H1 (cell line): ENCODE results near the gene ANAPC1. TPM values are rescaled to one million over a fixed set of nuclear protein-coding genes. Genes with fewer than 3 reads are reported as not detected.

Source experiments
- CTCF ChIA-PET: fragments of 300-600 bp; sonication (Branson Sonifier 250); formaldehyde crosslinking; loops from one replicate; lab custom pipeline; 2021; ENCODE audit not compliant: partially characterized antibody; lab: Charles Lee
- POLR2A ChIA-PET: fragments of 300-600 bp; sonication (Branson Sonifier 250); formaldehyde crosslinking; loops from one replicate; lab custom pipeline; 2021; ENCODE audit warnings: inconsistent platforms; ENCODE audit not compliant: partially characterized antibody; lab: Charles Lee
- DNase-seq, 2 experiments: peaks; one replicate each; pipeline versions ENCODE4 v3.0.0 to v3.0.0-alpha.2; 2010 to 2022; ENCODE audit warnings: low spot score in 2 of 2, low read depth in 1 of 2, mixed read lengths in 1 of 2
- FAIRE-seq: peaks from 2 replicates; lab custom pipeline; 2011; peaks lifted over from hg19 to GRCh38; lab: Jason Lieb, UNC
- H2AFZ ChIP-seq: 2 replicates; pipeline ENCODE4 v1.8.1; 2012; ENCODE audit warnings: low read length, inconsistent platforms
- H2AK5ac ChIP-seq: 2 replicates; pipeline ENCODE4 v1.6.1; 2013; ENCODE audit warnings: low read depth, low read length
- H2BK120ac ChIP-seq: replicated peaks from 2 replicates; pipeline ENCODE3; 2013; ENCODE audit warnings: low read depth, low read length, inconsistent platforms
- H2BK12ac ChIP-seq: 2 replicates; pipeline ENCODE4 v1.6.1; 2013; ENCODE audit warnings: low read depth, low read length
- H2BK15ac ChIP-seq: 2 replicates; pipeline ENCODE4 v1.6.1; 2013; ENCODE audit warnings: low read length
- H2BK20ac ChIP-seq: 2 replicates; pipeline ENCODE4 v1.6.1; 2013; ENCODE audit warnings: low read length
- H2BK5ac ChIP-seq: 2 replicates; pipeline ENCODE4 v1.6.1; 2013; ENCODE audit warnings: low read depth, low read length
- H3K14ac ChIP-seq: 2 replicates; pipeline ENCODE4 v1.6.1; 2013; ENCODE audit warnings: inconsistent platforms; ENCODE audit not compliant: insufficient read length
- H3K18ac ChIP-seq: 2 replicates; pipeline ENCODE4 v1.6.1; 2013; ENCODE audit warnings: low read length; ENCODE audit errors: extremely low read depth
- H3K23ac ChIP-seq: 2 replicates; pipeline ENCODE4 v1.6.1; 2013; ENCODE audit warnings: inconsistent platforms; ENCODE audit not compliant: insufficient read length
- H3K23me2 ChIP-seq: 2 replicates; pipeline ENCODE4 v1.6.1; 2013; ENCODE audit warnings: low read depth, low read length
- H3K27ac ChIP-seq: 2 replicates; pipeline ENCODE4 v1.6.1; 2011; ENCODE audit warnings: low read depth, low read length, inconsistent platforms
- H3K27me3 ChIP-seq, 4 experiments: replicated peaks in 1 of 4; 1 replicate in 1 of 4; 2 replicates in 3 of 4; pipeline versions ENCODE4 v1.6.1 to v1.8.1; 2011 to 2013; ENCODE audit warnings: low read length in 3 of 4, mild to moderate bottlenecking in 3 of 4, inconsistent platforms in 2 of 4, mixed read lengths in 2 of 4, moderate library complexity in 1 of 4; ENCODE audit not compliant: control insufficient read depth in 3 of 4, insufficient read depth in 3 of 4; ENCODE audit errors: extremely low read depth in 1 of 4
- H3K36me3 ChIP-seq, 4 experiments: 2 replicates each; pipeline versions ENCODE4 v1.6.1 to v1.8.1; 2011 to 2013; ENCODE audit warnings: mild to moderate bottlenecking in 4 of 4, low read length in 3 of 4, moderate library complexity in 2 of 4, control low read depth in 1 of 4, inconsistent platforms in 1 of 4; ENCODE audit not compliant: insufficient read depth in 4 of 4, control insufficient read depth in 2 of 4
- H3K4ac ChIP-seq: replicated peaks from 2 replicates; pipeline ENCODE3; 2013; ENCODE audit warnings: low read length, low read depth, mixed read lengths, inconsistent platforms; ENCODE audit not compliant: insufficient read length
- H3K4me1 ChIP-seq, 4 experiments: replicated peaks in 1 of 4; 1 replicate in 1 of 4; 2 replicates in 3 of 4; pipeline versions ENCODE4 v1.6.1 to v1.8.1; 2011 to 2013; ENCODE audit warnings: low read length in 3 of 4, inconsistent platforms in 2 of 4, mixed read lengths in 1 of 4; ENCODE audit not compliant: insufficient read depth in 4 of 4, control insufficient read depth in 3 of 4
- H3K4me2 ChIP-seq, 2 experiments: 2 replicates each; pipeline versions ENCODE4 v1.6.1 to v1.8.1; 2011 to 2013; ENCODE audit warnings: low read depth in 2 of 2, low read length in 2 of 2, control low read depth in 1 of 2, inconsistent platforms in 1 of 2, mild to moderate bottlenecking in 1 of 2; ENCODE audit not compliant: insufficient read depth in 1 of 2
- H3K4me3 ChIP-seq, 4 experiments: fragments of 200-600, 300-600 bp in 1 of 4; sonication (generic), shearing (Covaris generic), sonication (Bioruptor Twin) in 1 of 4; 2 replicates each; pipeline versions ENCODE4 v1.5.1 to v1.8.1; 2011 to 2016; ENCODE audit warnings: low read length in 4 of 4, low read depth in 3 of 4, control low read depth in 2 of 4, inconsistent platforms in 2 of 4, mild to moderate bottlenecking in 2 of 4, mixed read lengths in 1 of 4, moderate library complexity in 1 of 4; ENCODE audit not compliant: insufficient read depth in 2 of 4; ENCODE audit errors: extremely low read depth in 1 of 4
- H3K56ac ChIP-seq: replicated peaks from 2 replicates; pipeline ENCODE3; 2013; ENCODE audit warnings: low read depth, mild to moderate bottlenecking, mixed read lengths, low read length, inconsistent platforms; ENCODE audit not compliant: insufficient read length
- H3K79me1 ChIP-seq: 2 replicates; pipeline ENCODE4 v1.6.1; 2013; ENCODE audit warnings: low read depth, low read length, control low read depth
- H3K79me2 ChIP-seq, 2 experiments: 2 replicates each; pipeline versions ENCODE4 v1.6.1 to v1.8.1; 2012 to 2013; ENCODE audit warnings: low read length in 2 of 2, mild to moderate bottlenecking in 2 of 2, inconsistent platforms in 1 of 2; ENCODE audit not compliant: insufficient read depth in 2 of 2, control insufficient read depth in 1 of 2
- H3K9ac ChIP-seq, 4 experiments: replicated peaks in 1 of 4; 1 replicate in 1 of 4; 2 replicates in 3 of 4; pipeline versions ENCODE4 v1.6.1 to v1.8.1; 2011 to 2013; ENCODE audit warnings: low read depth in 3 of 4, low read length in 3 of 4, control low read depth in 2 of 4, mild to moderate bottlenecking in 2 of 4, moderate library complexity in 2 of 4, inconsistent platforms in 1 of 4; ENCODE audit errors: extremely low read depth in 1 of 4
- H3K9me3 ChIP-seq, 2 experiments: 2 replicates each; pipeline versions ENCODE4 v1.6.1 to v1.8.1; 2012 to 2013; ENCODE audit warnings: mild to moderate bottlenecking in 2 of 2, moderate library complexity in 2 of 2, control low read depth in 1 of 2, inconsistent platforms in 1 of 2, low read depth in 1 of 2, low read length in 1 of 2, mixed read lengths in 1 of 2; ENCODE audit not compliant: insufficient read depth in 2 of 2
- H4K20me1 ChIP-seq, 2 experiments: replicated peaks in 1 of 2; 2 replicates each; pipeline versions ENCODE3 to v1.8.1; 2011 to 2013; ENCODE audit warnings: inconsistent platforms in 2 of 2, low read length in 2 of 2, mild to moderate bottlenecking in 1 of 2; ENCODE audit not compliant: insufficient read depth in 2 of 2, control insufficient read depth in 1 of 2
- H4K5ac ChIP-seq: 2 replicates; pipeline ENCODE4 v1.6.1; 2013; ENCODE audit warnings: low read length, low read depth, mixed read lengths, inconsistent platforms; ENCODE audit not compliant: insufficient read length
- H4K8ac ChIP-seq: 2 replicates; pipeline ENCODE4 v1.8.0; 2013; ENCODE audit warnings: mild to moderate bottlenecking, moderate library complexity, low read length, inconsistent platforms; ENCODE audit not compliant: insufficient read depth; ENCODE audit errors: extremely low read depth
- H4K91ac ChIP-seq: replicated peaks from 2 replicates; pipeline ENCODE3; 2013; ENCODE audit warnings: low read length, mixed read lengths, inconsistent platforms; ENCODE audit not compliant: insufficient read length
- ATF3 ChIP-seq: IDR thresholded peaks from 2 replicates; pipeline ENCODE4 v1.6.1; 2011; ENCODE audit warnings: low read depth, mild to moderate bottlenecking, low read length; ENCODE audit not compliant: insufficient read depth
- BRCA1 ChIP-seq: IDR thresholded peaks from 2 replicates; pipeline ENCODE4 v1.6.1; 2012; ENCODE audit warnings: low read depth, low read length, improper control_type of control experiment
- CEBPB ChIP-seq: IDR thresholded peaks from 2 replicates; pipeline ENCODE4 v1.6.1; 2012; ENCODE audit warnings: low read depth, low read length
- CHD1 ChIP-seq: IDR thresholded peaks from 2 replicates; pipeline ENCODE4 v1.6.1; 2012; ENCODE audit warnings: low read depth, low read length, improper control_type of control experiment
- JUN ChIP-seq: IDR thresholded peaks from 2 replicates; pipeline ENCODE4 v1.6.1; 2011; ENCODE audit warnings: low read depth, mild to moderate bottlenecking, improper control_type of control experiment, low read length
- NANOG ChIP-seq: IDR thresholded peaks from 2 replicates; pipeline ENCODE4 v1.6.1; 2011; ENCODE audit warnings: low read length, low read depth, mild to moderate bottlenecking, inconsistent platforms; ENCODE audit not compliant: insufficient read depth, poor library complexity, severe bottlenecking
- NRF1 ChIP-seq: IDR thresholded peaks from 2 replicates; pipeline ENCODE4 v1.6.1; 2011; ENCODE audit warnings: mild to moderate bottlenecking, low read depth, low read length, improper control_type of control experiment
- RBBP5 ChIP-seq: IDR thresholded peaks from 2 replicates; pipeline ENCODE4 v1.7.1; 2012; ENCODE audit warnings: low read depth, mild to moderate bottlenecking, inconsistent platforms, low read length, moderate library complexity, borderline replicate concordance
- SAP30 ChIP-seq: fragments of 300-600 bp; sonication (generic); IDR thresholded peaks from 2 replicates; pipeline ENCODE4 v1.7.1; 2012; ENCODE audit warnings: low read length, moderate library complexity, mild to moderate bottlenecking, inconsistent platforms; ENCODE audit not compliant: insufficient read depth, insufficient replicate concordance
- SP1 ChIP-seq: IDR thresholded peaks from 2 replicates; pipeline ENCODE4 v1.6.1; 2011; ENCODE audit warnings: low read depth, low read length
- SP4 ChIP-seq: IDR thresholded peaks from 2 replicates; pipeline ENCODE4 v1.6.1; 2012; ENCODE audit warnings: low read length, inconsistent platforms
- SRF ChIP-seq: IDR thresholded peaks from 2 replicates; pipeline ENCODE4 v1.6.1; 2011; ENCODE audit warnings: mild to moderate bottlenecking, low read depth, low read length, moderate library complexity
- SUZ12 ChIP-seq: fragments of 200-600 bp; sonication (generic); IDR thresholded peaks from 2 replicates; pipeline ENCODE4 v1.6.1; 2012; ENCODE audit warnings: mild to moderate bottlenecking, inconsistent platforms, low read length, moderate library complexity, mixed read lengths
- TAF7 ChIP-seq: optimal IDR thresholded peaks from 2 replicates; pipeline ENCODE3; 2011; ENCODE audit warnings: low read depth, mild to moderate bottlenecking, inconsistent platforms, low read length, moderate library complexity, borderline replicate concordance
- WGBS, 2 experiments: shearing (Covaris generic) in 1 of 2; methylation state at CpG; one replicate each; pipeline versions ENCODE4 v1.1.6 to v1.1.7; 2013 to 2015; ENCODE audit warnings: low lambda C conversion rate in 2 of 2, mixed read lengths in 2 of 2, inconsistent platforms in 1 of 2, low coverage in 1 of 2, missing lambda C conversion rate in 1 of 2; ENCODE audit not compliant: insufficient replicate concordance in 2 of 2, insufficient coverage in 1 of 2, insufficient read length in 1 of 2; ENCODE audit errors: extremely low coverage in 1 of 2, missing lambda C conversion rate in 1 of 2; 5-methylcytosine and 5-hydroxymethylcytosine counted together
- polyA plus RNA-seq, 7 experiments: library from polyadenylated mRNA; depleted of rRNA in 3 of 7; stranded (reverse) in 5 of 7; unstranded in 2 of 7; fragments of >200 nt in 5 of 7; fragments of 200-250 nt in 2 of 7; gene quantifications; 1 replicate in 5 of 7; 2 replicates in 1 of 7; 4 replicates in 1 of 7; pipeline versions ENCODE4 v1.2.1 to v1.2.3, GENCODE V29; 2011 to 2013; ENCODE audit warnings: missing spikeins in 2 of 7, mixed read lengths in 2 of 7
- total RNA-seq: library from RNA; stranded (reverse); fragmentation: NEBNext Ultra II Directional; extraction: Animal tissue kit (Norgen Biotek cat#: 25700); gene quantifications from 2 replicates; pipeline ENCODE4 v1.2.1, GENCODE V29; 2021

The ANAPC1 gene
- total and polyA plus RNA-seq, 2 of the 8 experiments (the other 6 are each of a cell fraction or from before 2014, with no cell fraction given): 46.6 to 107 TPM

- Histone ChIP-seq H3K36me3 (no peaks in the 10 kb centered on the region), H4K8ac (no peak overlapping the region), H3K79me2 (no peaks in the 10 kb centered on the region; a peak in 1 of 4 replicates), H3K23ac (no peak overlapping the region), H3K18ac (no peak overlapping the region), H3K9ac (no peak overlapping the region), H3K4ac (no peak overlapping the region), H4K91ac (no peak overlapping the region), H3K23me2 (peaks cover 7% of the 10 kb centered on the region), H3K27ac (no peak overlapping the region), H3K4me2 (no peak overlapping the region; a peak in 1 of 4 replicates), H2BK12ac (no peak overlapping the region), H3K9me3 (no peaks in the 10 kb centered on the region), H3K27me3 (peaks cover 0 to 20% (median 11%) of the 10 kb centered on the region in 4 experiments; a peak in 5 of 7 replicates), H2BK120ac (no peak overlapping the region), H3K14ac (no peak overlapping the region), H2AK5ac (no peak overlapping the region), H3K79me1 (no peaks in the 10 kb centered on the region), H2BK5ac (no peak overlapping the region), H3K4me1 (peaks cover 1 to 6% (median 2%) of the 10 kb centered on the region in 4 experiments; a peak in 4 of 7 replicates), H2AFZ (no peak overlapping the region), H2BK20ac (no peak overlapping the region), H4K5ac (no peak overlapping the region), H2BK15ac (no peak overlapping the region), H4K20me1 (peaks cover 2% of the 10 kb centered on the region in 2 experiments), H3K56ac (no peak overlapping the region), H3K4me3 (no peak overlapping the region)
- DNase-seq: no peak
- no peak for FAIRE-seq
- 83% methylated on average over 6 of the region's 6 CpGs; no CpG with 5 or more reads in 1 of the 2 experiments for WGBS, 2 experiments
- CTCF ChIA-PET: interaction anchor here (0.8 to 3.6 kb wide), 4 partner anchors 9 to 154 kb away, joined by 4 to 20 read pairs (median 6); no protein-coding TSS in a partner anchor
- POLR2A ChIA-PET: interaction anchor here (7.2 kb wide), 1 partner anchor 13 kb away, joined by 33 read pairs; the partner anchor contains the start of gene ANAPC1
- TF ChIP-seq CHD1 (no peak), SUZ12 (no peak), CEBPB (no peak), NANOG (no peak), TAF7 (no peak), SRF (no peak), NRF1 (no peak), SAP30 (no peak), JUN (no peak), SP1 (no peak), RBBP5 (no peak), BRCA1 (no peak), ATF3 (no peak), SP4 (no peak)
These were observed 12.6 kb upstream of the ANAPC1 start for GRCh38 chr2:111896576-111896975.
